OCI-LY7 (cell line): ENCODE measurements around the gene PPP4R4. TPM values are rescaled to one million over a fixed set of nuclear protein-coding genes. Genes with fewer than 3 reads are reported as not detected.

ENCODE experiments used
- BruUV-seq: library from RNA; stranded (reverse); fragments of 400-500 nt; replicated peaks from 2 replicates; lab custom pipeline; 2021; lab: Mats Ljungman, UMichigan
- CTCF ChIA-PET: fragments of 300-600 bp; sonication (Branson Sonifier 250); formaldehyde crosslinking; loops from one replicate; lab custom pipeline; 2022; ENCODE audit warnings: antibody characterized with exemption; ENCODE audit not compliant: unreplicated experiment; lab: Charles Lee
- POLR2A ChIA-PET: fragments of 300-600 bp; sonication (Branson Sonifier 250); formaldehyde crosslinking; loops from one replicate; lab custom pipeline; 2022; ENCODE audit warnings: antibody characterized with exemption; lab: Charles Lee
- DNase-seq: peaks from one replicate; pipeline ENCODE4 v3.0.0-alpha.2; 2015; ENCODE audit warnings: low spot score
- H2AFZ ChIP-seq: fragments of 200-600 bp; sonication (generic), shearing (Covaris generic); 2 replicates; pipeline ENCODE4 v1.6.1; 2014; ENCODE audit warnings: mild to moderate bottlenecking, antibody characterized with exemption, low read length, moderate library complexity
- H3K27ac ChIP-seq: fragments of 200-600 bp; sonication (generic); 2 replicates; pipeline ENCODE4 v1.5.1; 2014; ENCODE audit warnings: mixed run types, low read depth, mild to moderate bottlenecking, moderate library complexity, low read length, inconsistent platforms; ENCODE audit not compliant: poor library complexity, severe bottlenecking
- H3K36me3 ChIP-seq: fragments of 200-600 bp; sonication (generic); 2 replicates; pipeline ENCODE4 v1.6.1; 2014; ENCODE audit warnings: mild to moderate bottlenecking, antibody characterized with exemption, low read length, moderate library complexity, mixed read lengths; ENCODE audit not compliant: insufficient read depth
- H3K4me1 ChIP-seq: fragments of 200-600 bp; sonication (generic); 2 replicates; pipeline ENCODE4 v1.5.1; 2014; ENCODE audit warnings: mild to moderate bottlenecking, low read length; ENCODE audit not compliant: insufficient read depth, poor library complexity, severe bottlenecking
- H3K4me2 ChIP-seq: fragments of 200-600 bp; sonication (generic); 2 replicates; pipeline ENCODE4 v1.6.1; 2014; ENCODE audit warnings: mild to moderate bottlenecking, low read length
- H3K4me3 ChIP-seq: fragments of 200-600 bp; sonication (generic); 2 replicates; pipeline ENCODE4 v1.5.1; 2014; ENCODE audit warnings: mild to moderate bottlenecking, low read depth, low read length; ENCODE audit not compliant: poor library complexity, severe bottlenecking
- H3K79me2 ChIP-seq: fragments of 200-600 bp; sonication (generic); 2 replicates; pipeline ENCODE4 v1.6.1; 2016; ENCODE audit warnings: low read depth, mild to moderate bottlenecking, low read length, moderate library complexity, mixed read lengths; ENCODE audit not compliant: insufficient read depth
- H3K9me2 ChIP-seq: fragments of 200-600 bp; sonication (generic); 2 replicates; pipeline ENCODE4 v1.6.1; 2016; ENCODE audit warnings: mild to moderate bottlenecking, low read length, mixed read lengths; ENCODE audit not compliant: insufficient read depth
- H3K9me3 ChIP-seq: fragments of 200-600 bp; sonication (generic); 2 replicates; pipeline ENCODE4 v1.6.1; 2014; ENCODE audit warnings: mild to moderate bottlenecking, mixed run types, low read length, mixed read lengths
- H4K20me1 ChIP-seq: fragments of 200-600 bp; sonication (generic); 2 replicates; pipeline ENCODE4 v1.6.1; 2014; ENCODE audit warnings: mild to moderate bottlenecking, antibody characterized with exemption, low read length, moderate library complexity, mixed read lengths; ENCODE audit not compliant: insufficient read depth
- EZH2phosphoT487 ChIP-seq: fragments of 200-600 bp; sonication (generic); IDR thresholded peaks from 2 replicates; pipeline ENCODE4 v1.6.1; 2018; ENCODE audit warnings: low read depth, borderline replicate concordance, mild to moderate bottlenecking, mixed run types, antibody characterized with exemption, low read length, moderate library complexity, mixed read lengths
- intact Hi-C: fragments of 100-400 bp; cut with micrococcal nuclease; formaldehyde crosslinking; loops from one replicate; pipeline ENCODE4 v1.10.0; 2022; ENCODE audit not compliant: unreplicated experiment
- total RNA-seq, 2 experiments: library from RNA; depleted of rRNA in 1 of 2; stranded (reverse); fragments of >200 nt in 1 of 2; shearing (Covaris generic) in 1 of 2; gene quantifications; 2 replicates each; pipeline ENCODE4 v1.2.3, GENCODE V29; 2014 to 2022
- TF ChIP-seq, protein P1 (sequence below): fragments of 200-600 bp; sonication (generic); conservative IDR thresholded peaks from 2 replicates; pipeline ENCODE4 v1.5.1; 2014; ENCODE audit warnings: mild to moderate bottlenecking, antibody characterized with exemption, low read length, moderate library complexity, mixed read lengths

The PPP4R4 gene
- total RNA-seq, 2 experiments from 2014 or later, result 0.54 to 0.93 TPM

DNA sequence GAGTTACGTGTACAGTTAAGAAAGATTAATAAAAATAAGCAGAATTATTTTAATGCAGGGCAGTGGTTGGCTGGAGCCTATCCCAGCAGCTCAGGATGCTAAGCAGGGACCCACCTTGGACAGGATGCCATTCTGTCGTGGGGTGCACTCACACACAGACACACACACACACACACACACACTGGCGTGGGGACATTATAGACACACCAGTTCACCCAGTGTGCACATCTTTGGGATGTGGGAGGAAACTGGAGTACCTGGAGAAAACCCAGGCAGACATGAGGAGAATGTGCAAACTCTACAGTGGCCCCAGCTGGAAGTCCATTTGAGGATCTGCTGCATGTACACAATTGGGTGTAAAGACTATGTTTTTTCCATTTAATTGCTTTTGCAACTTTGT lies 31.9 kb upstream of the PPP4R4 start:
- Histone ChIP-seq H3K4me3 (no peak overlapping the region), H4K20me1 (no peaks in the 10 kb centered on the region), H3K9me2 (no peaks in the 10 kb centered on the region), H3K4me2 (no peak overlapping the region), H2AFZ (no peak overlapping the region), H3K79me2 (no peaks in the 10 kb centered on the region), H3K36me3 (no peaks in the 10 kb centered on the region), H3K9me3 (no peaks in the 10 kb centered on the region), H3K4me1 (peaks cover 16% of the 10 kb centered on the region), H3K27ac (no peak overlapping the region)
- DNase-seq, result no peak
- intact Hi-C loops, result no loop called here
- TF ChIP-seq EZH2phosphoT487, result no peak
- TF ChIP-seq, protein P1, sequence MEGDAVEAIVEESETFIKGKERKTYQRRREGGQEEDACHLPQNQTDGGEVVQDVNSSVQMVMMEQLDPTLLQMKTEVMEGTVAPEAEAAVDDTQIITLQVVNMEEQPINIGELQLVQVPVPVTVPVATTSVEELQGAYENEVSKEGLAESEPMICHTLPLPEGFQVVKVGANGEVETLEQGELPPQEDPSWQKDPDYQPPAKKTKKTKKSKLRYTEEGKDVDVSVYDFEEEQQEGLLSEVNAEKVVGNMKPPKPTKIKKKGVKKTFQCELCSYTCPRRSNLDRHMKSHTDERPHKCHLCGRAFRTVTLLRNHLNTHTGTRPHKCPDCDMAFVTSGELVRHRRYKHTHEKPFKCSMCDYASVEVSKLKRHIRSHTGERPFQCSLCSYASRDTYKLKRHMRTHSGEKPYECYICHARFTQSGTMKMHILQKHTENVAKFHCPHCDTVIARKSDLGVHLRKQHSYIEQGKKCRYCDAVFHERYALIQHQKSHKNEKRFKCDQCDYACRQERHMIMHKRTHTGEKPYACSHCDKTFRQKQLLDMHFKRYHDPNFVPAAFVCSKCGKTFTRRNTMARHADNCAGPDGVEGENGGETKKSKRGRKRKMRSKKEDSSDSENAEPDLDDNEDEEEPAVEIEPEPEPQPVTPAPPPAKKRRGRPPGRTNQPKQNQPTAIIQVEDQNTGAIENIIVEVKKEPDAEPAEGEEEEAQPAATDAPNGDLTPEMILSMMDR, result no peak
- ChIA-PET CTCF (no interaction called here), POLR2A (interaction anchor here (0.8 to 2.3 kb wide), 4 partner anchors 13 to 116 kb away, joined by 3 to 7 read pairs (median 4); partner anchors contain the start of genes IFI27L2 and OTUB2)
- BruUV-seq, result no TSS peak

DNA sequence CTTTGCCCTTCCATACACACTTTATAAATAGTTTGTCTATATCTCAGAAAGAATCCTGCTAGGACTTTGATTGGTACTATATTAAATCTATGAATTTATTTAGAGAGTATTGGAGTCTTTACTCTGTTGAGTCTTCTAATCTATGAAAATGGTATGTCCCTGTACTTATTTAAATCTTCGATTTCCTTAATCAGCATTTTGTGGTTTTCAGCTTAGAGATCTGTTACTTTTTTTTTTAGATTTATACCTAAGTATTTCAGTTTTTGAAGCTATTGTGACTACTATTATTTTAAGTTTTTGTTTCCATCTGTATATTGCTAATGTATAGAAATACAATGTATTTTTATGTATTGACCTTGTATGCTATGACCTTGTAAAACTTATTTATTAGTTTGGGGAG lies 31.3 kb upstream of the PPP4R4 start:
- Histone ChIP-seq H3K4me2 (no peak overlapping the region), H3K27ac (no peak overlapping the region), H3K79me2 (no peaks in the 10 kb centered on the region), H3K4me1 (peaks cover 16% of the 10 kb centered on the region), H4K20me1 (no peaks in the 10 kb centered on the region), H3K9me2 (no peaks in the 10 kb centered on the region), H3K9me3 (no peaks in the 10 kb centered on the region), H3K4me3 (no peak overlapping the region), H3K36me3 (no peaks in the 10 kb centered on the region), H2AFZ (no peak overlapping the region)
- POLR2A ChIA-PET, result interaction anchor here (0.7 to 2.3 kb wide), 5 partner anchors 14 to 1196 kb away, joined by 3 to 7 read pairs (median 3); partner anchors contain the start of genes IFI27L2 and OTUB2
- intact Hi-C loops, result no loop called here
- BruUV-seq, result no TSS peak
- no peak for DNase-seq
- CTCF ChIA-PET, result no interaction called here
- TF ChIP-seq, protein P1, result no peak

DNA sequence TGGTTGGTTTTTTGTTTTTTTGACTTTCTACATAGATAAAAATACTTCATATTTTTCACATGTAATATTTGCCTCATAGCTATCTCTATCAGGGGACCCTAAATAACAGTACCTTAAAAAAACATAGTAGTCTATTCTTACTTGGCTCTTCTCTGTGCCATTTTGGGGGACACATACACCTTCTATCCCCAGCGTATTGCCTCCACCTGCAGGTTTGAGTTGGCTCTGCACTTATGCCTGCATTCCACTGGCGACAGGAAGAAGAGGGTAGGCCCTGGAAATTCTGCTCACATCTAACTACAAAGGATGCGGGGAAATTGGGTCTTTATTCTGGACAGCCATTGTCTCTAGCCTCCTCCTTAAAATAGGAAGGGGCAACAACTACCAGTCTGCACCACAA lies 30.9 kb upstream of the PPP4R4 start:
- ChIA-PET CTCF (no interaction called here), POLR2A (interaction anchor here (0.7 to 2.3 kb wide), 4 partner anchors 14 to 1196 kb away, joined by 3 to 7 read pairs (median 3); partner anchors contain the start of genes IFI27L2 and OTUB2)
- Histone ChIP-seq H4K20me1 (no peaks in the 10 kb centered on the region), H3K79me2 (no peaks in the 10 kb centered on the region), H2AFZ (no peak overlapping the region), H3K27ac (no peak overlapping the region), H3K4me3 (no peak overlapping the region), H3K4me2 (no peak overlapping the region), H3K9me3 (no peaks in the 10 kb centered on the region), H3K36me3 (no peaks in the 10 kb centered on the region), H3K9me2 (no peaks in the 10 kb centered on the region), H3K4me1 (peaks cover 16% of the 10 kb centered on the region)
- no peak for TF ChIP-seq EZH2phosphoT487
- TF ChIP-seq, protein P1, result peak; percentile 69
- peak; percentile 41 for DNase-seq
- no TSS peak for BruUV-seq
- intact Hi-C loops, result no loop called here
